ENCODE measurements around the gene IDH3G.
"Not testable (repeated sequence)": the region's sequence is repeated elsewhere in the genome, so short reads cannot be mapped to it uniquely, and the experiment has no call there.

The IDH3G gene

DNA sequence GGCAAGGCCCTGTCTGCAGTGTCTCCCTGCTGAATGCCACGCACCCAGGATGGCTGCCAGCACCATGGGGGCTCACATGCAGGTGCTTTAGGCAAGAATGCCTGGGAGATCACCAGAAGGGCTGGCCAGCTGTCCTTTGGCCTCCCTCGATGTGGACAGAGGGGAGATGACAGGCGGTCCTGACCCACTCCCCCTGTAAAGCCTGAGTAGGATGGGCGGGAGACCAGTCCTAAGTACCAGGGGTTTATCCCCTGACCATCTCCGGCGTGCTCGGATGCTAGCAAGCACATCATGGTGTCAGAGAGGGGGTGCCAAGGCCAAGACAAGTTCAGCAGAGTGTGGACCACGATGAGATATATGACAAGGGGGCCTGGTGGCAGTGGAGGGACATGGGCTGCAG, 30.9 kb upstream of the IDH3G start:
- DNase-seq (ENCODE audit: low read depth, low spot score): no peak
- H3K4me3 ChIP-seq (ENCODE audit: low read depth, low read length): no peak overlapping the region
- TF ChIP-seq, protein P1, sequence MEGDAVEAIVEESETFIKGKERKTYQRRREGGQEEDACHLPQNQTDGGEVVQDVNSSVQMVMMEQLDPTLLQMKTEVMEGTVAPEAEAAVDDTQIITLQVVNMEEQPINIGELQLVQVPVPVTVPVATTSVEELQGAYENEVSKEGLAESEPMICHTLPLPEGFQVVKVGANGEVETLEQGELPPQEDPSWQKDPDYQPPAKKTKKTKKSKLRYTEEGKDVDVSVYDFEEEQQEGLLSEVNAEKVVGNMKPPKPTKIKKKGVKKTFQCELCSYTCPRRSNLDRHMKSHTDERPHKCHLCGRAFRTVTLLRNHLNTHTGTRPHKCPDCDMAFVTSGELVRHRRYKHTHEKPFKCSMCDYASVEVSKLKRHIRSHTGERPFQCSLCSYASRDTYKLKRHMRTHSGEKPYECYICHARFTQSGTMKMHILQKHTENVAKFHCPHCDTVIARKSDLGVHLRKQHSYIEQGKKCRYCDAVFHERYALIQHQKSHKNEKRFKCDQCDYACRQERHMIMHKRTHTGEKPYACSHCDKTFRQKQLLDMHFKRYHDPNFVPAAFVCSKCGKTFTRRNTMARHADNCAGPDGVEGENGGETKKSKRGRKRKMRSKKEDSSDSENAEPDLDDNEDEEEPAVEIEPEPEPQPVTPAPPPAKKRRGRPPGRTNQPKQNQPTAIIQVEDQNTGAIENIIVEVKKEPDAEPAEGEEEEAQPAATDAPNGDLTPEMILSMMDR (IDR thresholded peaks at IDR 0.05; ENCODE audit: insufficient read depth, low read length, missing control alignments): no peak
- ChIA-PET CTCF (no interaction called here), POLR2A (no interaction called here)

DNA sequence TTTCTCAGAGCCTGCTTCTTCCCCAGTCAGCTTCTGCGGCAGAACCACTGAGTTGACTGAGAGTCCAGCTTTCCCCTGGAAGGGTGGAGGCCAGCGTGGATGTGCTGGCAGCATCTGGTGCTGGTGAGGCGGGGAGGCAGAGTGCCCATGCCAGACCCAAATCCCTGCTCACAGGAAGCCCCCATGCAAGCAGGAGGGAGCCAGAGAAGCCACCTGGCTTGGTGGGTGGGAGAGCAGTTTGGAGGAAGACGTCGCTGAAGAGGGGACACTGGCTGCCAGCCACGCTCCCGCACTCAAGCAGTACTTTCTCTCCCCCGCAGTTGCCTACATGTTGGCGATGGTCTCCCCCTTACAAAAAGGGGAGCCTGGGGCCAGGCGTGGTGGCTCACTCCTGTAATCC, 30.2 kb upstream of the IDH3G start:
- no peak for DNase-seq (ENCODE audit: low read depth, low spot score)
- ChIA-PET POLR2A (no interaction called here), CTCF (no interaction called here)
- no peak overlapping the region for H3K4me3 ChIP-seq (ENCODE audit: low read depth, low read length)
- TF ChIP-seq, protein P1 (IDR thresholded peaks at IDR 0.05; ENCODE audit: insufficient read depth, low read length, missing control alignments): no peak

DNA sequence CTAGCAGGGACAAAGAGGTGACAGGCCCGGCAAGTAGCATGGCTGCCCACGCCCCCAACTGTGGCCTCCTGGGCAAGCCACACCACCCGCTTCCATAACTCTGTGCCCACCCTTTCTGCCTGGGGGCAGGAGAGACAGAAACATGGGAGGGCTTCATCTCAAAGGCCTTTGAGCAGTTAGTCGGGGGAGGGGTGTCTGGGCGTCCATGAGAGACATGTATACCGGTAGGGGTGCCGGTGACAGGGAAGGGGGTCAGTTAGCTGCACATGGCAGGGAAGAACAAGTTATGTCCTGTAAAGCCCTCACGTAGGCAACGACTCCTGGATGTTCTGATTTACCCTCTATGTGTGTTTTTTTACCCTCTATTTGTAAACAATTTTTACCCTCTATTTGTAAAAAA, 26.9 kb upstream of the IDH3G start:
- CTCF ChIA-PET: no interaction called here
- no peak for DNase-seq (ENCODE audit: low read depth, low spot score)
- POLR2A ChIA-PET: no interaction called here
- no peak overlapping the region for H3K4me3 ChIP-seq (ENCODE audit: low read depth, low read length)
- TF ChIP-seq, protein P1 (IDR thresholded peaks at IDR 0.05; ENCODE audit: insufficient read depth, low read length, missing control alignments): no peak

DNA sequence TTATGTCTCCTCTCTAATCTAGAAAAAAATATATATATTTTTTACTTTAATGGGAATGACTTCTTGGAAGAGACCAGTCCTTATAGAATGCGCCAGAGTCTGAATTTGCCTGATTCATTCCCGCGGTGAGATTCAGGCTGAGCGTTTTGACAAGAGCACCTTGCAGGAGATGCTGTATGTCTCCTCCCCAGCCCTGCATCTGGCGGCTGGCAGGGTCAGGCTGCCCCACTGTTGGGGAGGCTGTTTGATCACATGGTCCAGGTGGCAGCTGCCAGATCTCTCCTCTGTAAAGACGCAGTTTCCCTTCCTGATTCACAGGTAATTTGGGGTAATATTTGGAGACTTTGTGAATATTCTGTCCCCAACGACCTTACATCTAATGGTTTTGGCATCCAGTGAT, 26.4 kb upstream of the IDH3G start:
- TF ChIP-seq, protein P1 (IDR thresholded peaks at IDR 0.05; ENCODE audit: insufficient read depth, low read length, missing control alignments): no peak
- no peak overlapping the region for H3K4me3 ChIP-seq (ENCODE audit: low read depth, low read length)
- ChIA-PET CTCF (no interaction called here), POLR2A (no interaction called here)
- no peak for DNase-seq (ENCODE audit: low read depth, low spot score)

DNA sequence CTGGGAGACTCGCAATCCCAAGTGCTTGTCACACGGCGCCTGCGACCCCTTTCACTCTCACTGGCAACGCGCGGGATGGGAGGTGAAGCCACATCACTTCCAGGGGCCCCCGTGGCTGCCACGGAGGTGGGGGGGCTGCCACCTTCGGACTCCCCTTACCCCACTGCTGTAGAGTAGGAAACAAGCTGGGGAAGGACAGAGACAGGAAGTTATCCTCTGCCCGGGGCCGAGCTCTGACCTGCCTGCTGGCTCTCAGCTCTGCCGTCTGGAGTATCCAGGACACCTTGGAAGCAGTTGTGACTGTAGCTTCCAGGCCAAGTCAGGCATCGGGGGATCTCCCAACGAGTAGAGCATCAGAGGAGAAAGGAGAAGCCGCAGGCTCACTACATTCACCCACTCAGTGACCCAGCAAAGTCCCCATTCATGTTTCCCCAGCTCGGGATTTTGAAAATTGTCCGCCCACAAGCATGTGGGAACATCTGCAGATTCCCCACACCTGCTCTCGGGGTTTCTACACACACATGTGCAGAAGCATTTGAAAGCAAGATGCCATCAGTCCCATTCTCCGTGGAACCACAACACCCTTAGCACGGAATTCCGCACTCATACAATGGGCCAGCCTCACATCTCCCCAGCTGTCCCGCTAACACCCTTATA, 25.3 kb upstream of the IDH3G start:
- peak overlapping the region; percentile 41 for H3K4me3 ChIP-seq (ENCODE audit: low read depth, low read length)
- POLR2A ChIA-PET: no interaction called here
- no peak for DNase-seq (ENCODE audit: low read depth, low spot score)
- TF ChIP-seq, protein P1 (IDR thresholded peaks at IDR 0.05; ENCODE audit: insufficient read depth, low read length, missing control alignments): no peak
- CTCF ChIA-PET: interaction anchor here (0.9 kb wide), 1 partner anchor 228 kb away, joined by 3 read pairs; no protein-coding TSS in a partner anchor

DNA sequence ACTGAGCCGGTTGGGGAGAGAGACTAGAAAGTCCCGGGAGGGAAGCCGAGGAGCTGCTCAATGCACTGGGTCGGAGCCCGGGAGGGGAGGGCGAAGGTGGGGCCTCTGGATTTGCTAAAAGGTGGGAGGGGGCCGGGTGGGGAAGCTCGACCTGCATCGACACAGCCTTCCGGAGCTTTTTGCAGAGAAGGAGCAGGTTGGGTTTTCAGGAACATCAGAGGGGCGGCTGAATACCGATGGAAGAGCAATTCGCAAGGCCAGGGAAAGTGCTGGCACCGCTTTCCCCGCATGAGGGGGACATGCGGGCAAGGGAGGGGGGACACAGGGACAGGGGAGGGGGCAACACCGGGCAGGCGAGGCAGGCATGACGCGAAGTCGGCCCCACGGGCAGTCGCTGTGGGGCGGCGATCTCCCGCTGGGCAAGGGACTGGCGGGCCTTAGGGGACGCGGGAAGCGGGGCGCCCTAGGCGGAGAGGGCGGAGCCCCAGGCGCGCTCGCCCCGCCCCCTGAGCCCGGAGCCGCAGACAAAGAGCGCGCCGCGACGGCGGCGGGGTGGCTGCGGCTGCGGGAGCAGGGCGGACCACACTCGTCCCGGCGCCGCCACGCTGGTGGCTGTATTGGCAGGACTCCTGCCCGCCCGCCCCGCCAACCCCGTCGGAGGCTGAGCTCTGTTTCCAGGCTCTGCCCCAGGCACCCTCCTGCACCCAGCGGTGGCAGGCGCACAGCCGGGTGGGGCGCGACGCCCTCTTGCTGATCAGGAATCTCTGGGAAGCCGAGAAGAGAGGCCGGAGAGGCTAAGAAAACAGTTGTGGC, 24.6 kb upstream of the IDH3G start:
- POLR2A ChIA-PET: no interaction called here
- H3K4me3 ChIP-seq (ENCODE audit: low read depth, low read length): peak overlapping the region; percentile 41
- TF ChIP-seq, protein P1 (IDR thresholded peaks at IDR 0.05; ENCODE audit: insufficient read depth, low read length, missing control alignments): no peak
- CTCF ChIA-PET: interaction anchor here (0.9 kb wide), 1 partner anchor 228 kb away, joined by 3 read pairs; no protein-coding TSS in a partner anchor
- no peak for DNase-seq (ENCODE audit: low read depth, low spot score)

DNA sequence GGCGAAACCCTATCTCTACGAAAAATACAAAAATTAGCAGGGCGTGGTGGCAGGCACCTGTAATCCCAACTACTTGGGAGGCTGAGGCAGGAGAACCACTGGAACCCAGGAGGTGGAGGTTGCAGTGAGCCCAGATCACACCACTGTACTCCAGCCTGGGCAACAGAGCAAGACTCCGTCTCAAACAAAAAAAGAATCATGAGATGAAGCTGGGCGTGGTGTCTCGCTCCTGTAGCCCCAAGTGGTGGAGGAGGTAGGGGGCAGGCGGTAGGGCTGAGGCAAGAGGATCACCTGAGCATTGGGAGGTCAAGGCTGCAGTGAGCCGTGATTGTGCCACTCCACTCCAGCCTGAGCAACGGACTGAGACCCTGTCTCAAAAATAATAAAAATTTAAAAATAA, 23.9 kb upstream of the IDH3G start:
- H3K4me3 ChIP-seq (ENCODE audit: low read depth, low read length); DNase-seq (ENCODE audit: low read depth, low spot score); POLR2A ChIA-PET; CTCF ChIA-PET: not testable (repeated sequence)
